NAMALWA (cell line): Measurements from ENCODE around the gene ALOXE3.

ENCODE experiments used
- DNase-seq: peaks from one replicate; pipeline ENCODE4 v3.0.0-alpha.2; 2015; ENCODE audit warnings: low spot score

ALOXE3 gene

DNA sequence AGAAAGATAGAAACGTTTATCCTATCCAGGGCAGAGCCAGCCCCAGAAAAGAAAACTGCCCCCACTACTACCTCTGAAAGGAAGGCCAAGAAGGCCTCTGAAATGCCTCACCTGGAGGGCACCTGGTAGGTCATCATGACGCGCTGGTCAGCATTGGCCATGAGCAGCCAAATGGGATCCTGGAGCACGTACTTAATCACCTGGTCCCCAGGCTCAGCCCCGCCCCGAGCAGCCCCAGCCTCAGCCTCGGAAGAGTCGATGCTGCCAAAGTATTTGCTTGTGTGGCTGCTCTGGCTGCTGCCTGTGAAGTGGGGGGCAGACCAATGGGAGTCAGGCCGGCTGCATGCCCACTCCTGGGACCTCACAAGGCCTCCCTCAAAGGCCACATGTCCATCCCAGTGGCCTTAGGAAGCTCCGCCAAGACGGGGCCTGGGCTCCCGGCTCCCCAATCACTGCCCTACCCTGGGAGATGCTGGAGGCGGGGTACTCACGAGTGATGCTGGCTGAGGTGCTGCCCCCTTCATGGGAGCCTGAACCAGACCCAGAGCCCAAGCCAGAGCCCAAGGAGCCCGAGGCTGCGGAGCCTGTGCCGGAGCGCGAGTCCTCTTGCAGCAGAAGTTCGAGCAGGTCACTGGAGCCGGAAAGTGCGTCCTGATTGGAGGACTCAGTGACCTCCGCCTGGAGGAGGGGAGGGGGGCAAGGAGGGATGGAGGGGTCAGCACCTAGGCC is 24.0 kb upstream of the ALOXE3 start:
- no peak for DNase-seq

DNA sequence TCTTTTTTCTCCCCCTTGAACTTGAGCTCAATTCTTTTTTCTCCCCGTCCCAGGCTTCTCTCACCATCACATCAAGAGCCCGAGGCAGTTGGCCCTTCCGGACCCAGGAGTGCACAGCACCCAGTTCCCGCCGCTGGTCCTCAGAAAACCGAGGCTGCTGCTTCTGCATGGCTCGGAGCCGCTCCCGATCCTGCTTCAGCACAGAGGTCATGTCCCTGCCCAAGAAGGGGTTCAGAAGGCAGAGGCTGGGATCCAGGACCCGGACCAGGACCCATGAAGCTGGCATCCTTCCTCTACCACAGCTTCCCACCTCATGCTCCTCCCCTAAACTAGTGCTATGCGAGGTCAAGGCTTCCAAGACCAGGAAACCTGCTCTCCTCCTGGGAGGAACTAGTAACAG is 23.4 kb upstream of the ALOXE3 start:
- DNase-seq: no peak

DNA sequence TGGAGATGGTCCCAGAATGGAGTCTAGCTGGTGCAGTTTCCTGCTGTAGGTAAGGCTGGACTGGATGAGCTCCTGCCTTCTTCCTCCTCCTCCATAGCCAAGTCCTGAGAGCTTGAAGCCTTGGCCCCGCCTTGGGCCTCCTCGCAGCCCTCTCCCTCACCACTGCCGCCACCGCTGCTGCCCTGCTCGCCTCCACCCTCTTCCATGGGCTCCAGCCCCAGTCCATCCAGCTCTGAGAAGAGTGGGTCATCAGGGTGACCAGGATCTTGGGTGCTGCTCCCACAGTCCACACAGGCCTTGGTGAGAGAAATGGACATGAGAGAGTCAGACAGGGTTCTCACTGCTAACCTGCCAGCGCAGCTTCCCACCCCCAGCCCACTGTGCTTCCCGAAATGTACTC is 22.7 kb upstream of the ALOXE3 start:
- no peak for DNase-seq

DNA sequence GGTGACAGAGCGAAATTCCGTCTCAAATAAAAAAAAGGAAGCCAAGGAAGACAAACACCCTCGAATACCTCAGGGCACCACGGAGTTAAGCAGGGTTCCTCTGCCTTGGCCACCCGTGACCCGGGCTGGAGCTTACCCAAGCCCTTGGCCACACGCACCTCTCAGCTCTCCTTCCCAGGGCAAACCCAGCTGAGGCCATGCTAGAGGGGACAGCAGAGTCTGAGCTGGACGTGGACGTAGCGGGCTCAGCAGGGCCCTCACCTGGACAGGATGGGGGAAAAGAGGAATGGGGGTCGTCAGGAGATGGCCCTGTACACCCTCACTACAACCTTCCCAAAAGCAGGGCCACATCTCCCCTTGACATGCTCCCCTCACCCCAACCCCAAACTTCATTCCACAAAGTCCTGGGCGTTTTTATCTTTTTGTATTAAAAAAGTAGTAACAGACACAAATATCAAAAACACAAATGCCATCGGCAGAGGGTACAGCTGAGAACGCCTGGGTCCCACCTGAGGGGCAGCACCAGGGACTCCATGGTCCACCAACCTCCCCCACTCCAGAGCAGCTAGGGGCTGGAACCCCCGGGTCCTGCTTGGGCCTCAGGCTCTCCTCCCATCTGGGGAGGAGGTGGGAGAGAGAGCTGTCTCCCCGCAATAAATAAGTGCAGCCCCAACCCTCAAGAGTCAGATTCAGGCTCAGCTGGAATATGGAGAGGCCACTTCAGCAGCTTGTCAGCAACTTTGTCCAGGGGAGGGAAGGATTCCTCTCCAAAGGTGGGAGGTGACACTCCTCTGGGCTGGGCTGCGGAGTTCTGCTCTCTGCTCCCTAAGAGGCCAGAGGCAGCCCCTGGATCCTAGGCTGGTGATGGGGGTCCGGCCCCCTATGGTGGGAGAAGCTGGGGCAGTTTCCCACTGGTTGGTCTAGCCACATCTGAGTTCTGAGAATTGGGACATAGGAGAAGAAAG is 22.0 kb upstream of the ALOXE3 start:
- no peak for DNase-seq

DNA sequence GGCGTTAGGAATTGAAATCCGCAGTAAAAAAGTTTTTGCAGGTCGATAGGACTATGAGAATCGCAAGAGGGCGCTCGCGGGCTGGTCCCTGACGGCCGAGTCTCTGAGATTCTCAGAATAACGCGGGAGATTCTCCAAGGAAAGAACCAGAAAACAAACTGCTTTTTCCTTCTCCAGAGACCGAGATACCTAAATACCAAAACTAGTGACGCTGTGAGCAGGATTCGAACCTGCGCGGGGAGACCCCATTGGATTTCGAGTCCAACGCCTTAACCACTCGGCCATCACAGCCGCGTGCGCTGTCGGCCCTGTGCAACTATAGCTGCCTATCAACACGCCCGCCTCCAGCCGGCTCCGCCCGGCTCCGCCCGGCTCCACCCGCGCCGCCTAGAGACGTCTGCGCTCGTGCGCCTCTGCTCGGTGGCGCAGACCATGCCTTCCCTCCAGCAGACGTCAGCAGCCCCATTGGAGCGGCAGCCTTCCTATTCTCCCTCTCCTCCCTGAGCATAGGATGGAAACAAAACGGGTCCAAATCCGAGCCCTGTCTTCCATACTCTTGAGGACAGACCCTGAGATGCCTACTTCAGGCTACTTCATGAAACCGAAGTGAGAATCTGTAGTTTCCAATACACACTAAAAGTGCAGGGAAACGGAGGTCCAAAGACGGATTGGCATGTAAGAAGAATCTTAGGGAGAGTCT is 20.5 kb upstream of the ALOXE3 start:
- DNase-seq: peak; percentile 94

DNA sequence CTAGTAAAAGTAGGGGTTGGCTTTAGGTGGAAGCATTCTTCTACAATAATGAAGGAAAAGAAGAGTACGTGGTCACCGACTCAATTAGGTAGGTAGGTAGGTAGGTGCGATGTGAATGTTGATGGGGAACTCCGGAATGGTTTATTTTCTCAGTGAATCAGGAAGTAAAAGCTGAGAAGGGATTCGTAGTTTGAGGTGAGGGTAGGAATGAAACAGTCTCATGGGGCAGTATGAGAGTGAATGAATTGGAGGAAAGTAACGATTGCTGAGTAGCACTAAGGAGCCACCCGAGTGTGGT is 20.0 kb upstream of the ALOXE3 start:
- DNase-seq: no peak

DNA sequence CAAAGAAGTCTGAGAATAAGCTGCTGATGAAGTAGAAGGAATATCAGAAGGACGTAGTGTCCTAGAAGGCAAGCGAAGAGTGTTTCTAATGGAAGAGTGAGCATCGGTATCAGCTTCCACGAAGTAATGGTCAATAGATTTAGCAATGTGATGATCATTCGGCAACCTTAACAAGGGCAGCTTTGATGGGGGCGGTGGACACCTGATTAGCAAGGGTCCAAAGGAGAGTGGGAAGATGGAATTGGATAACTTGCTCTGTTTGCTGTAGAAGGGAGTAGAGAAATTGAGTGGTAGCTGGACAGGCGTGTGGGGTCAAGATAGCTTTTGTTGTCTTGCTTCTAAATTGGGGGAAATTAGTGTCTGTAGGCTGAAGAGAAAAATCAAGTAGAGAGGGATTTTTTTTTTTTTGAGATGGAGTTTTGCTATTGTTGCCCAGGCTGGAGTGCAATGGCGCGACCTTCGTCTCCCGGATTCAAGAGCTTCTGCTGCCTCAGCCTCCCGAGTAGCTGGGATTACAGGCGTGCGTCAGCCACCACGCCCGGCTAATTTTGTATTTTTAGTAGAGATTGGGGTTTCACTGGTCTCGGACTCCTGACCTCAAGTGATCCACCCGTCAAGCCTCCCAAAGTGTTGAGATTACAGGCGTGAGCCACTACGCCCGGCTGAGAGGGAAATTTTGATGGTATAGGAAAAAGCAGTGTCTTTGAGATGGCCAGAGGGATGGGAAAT is 19.5 kb upstream of the ALOXE3 start:
- DNase-seq: no peak

DNA sequence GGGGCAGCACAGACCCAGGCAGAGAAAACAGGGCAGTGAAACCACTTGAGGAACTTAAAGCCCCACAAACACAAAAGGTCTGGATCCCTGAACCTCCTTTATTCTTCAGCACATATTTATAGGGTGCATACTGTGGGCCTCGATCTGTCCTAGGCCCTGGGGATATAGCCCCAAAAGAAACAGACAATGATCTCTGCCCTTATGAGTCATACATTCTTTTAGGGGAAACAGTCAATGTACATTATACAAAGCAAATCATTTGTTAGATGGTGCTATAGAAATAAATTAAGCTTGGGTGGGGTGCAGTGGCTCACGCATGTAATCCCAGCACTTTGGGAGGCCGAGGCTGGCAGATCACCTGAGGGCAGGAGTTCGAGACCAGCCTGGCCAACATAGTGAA is 15.6 kb upstream of the ALOXE3 start:
- no peak for DNase-seq

DNA sequence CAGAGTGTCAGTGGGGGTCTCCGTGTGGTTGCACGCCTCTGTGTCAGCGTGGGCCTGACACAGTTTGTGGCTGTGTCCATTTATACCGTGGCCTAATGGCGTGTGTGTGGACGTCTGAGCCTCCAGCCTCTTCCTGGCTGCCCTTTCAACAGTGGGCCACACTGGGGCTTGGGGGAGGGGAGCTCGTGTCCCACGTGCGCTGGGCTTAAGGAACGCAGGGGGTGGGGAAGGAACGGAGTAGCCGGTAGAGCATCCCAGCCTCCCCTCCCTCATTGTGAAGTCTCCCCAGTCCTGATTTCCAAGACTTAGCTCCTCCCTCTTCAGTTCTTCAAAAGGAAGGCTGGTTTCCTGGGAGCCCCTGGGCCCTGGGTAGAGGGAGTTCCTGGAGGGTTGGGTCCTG is 15.1 kb upstream of the ALOXE3 start:
- DNase-seq: no peak

DNA sequence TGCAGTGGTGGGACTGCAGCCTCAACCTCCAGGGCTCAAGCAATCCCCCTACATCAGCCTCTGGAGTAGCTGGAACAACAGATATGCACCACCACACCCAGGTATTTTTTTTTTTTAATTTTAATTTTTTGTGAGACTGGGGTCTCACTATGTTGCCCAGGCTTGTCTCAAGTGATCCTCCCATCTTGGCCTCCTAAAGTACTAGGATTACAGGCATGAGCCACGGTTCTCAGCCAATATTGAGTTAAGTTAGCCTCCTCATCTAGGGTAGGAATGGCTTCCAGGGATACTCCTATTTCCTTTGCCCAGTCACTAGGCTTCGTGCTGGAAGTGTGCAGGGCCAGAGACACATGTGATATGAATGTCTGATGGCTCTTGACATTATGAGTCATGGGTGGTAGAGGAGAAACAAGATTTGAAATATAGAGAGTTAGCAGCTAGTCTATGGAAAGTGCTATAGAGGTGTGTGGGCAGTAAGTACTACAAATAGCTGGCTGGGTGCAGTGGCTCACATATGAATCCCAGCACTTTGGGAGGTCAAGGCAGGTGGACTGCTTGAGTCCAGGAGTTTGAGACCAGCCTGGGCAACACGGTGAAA is 13.6 kb upstream of the ALOXE3 start:
- no peak for DNase-seq

DNA sequence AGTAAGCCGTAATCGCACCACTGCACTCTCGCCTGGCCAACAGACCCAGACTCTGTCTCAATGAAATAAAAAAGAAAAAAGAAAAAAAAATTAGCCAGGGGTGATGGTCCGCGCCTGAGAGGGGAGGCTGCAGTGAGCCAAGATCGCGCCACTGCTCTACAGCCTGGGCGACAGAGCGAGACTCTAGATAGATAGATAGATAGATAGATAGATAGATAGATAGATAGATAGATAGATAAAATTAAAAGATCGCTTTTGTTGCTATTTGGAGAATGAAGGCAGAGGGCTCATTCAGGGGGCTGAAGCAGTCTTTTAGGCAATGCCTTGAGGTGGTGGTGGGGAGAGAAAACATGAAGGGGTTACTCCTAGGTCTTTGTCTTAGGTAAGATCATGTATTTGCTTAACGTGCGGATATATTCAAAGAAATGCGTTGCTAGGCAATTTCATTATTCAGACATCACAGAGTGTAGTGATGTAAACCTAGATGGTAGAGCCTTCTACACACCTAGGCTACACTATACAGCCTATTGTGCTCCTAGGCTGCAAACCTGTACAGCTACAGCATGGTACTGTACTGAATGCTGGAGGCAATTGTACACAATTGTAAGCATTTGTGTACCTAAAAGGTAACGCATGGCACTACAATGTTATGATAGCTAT is 9.9 kb upstream of the ALOXE3 start:
- DNase-seq: no peak

DNA sequence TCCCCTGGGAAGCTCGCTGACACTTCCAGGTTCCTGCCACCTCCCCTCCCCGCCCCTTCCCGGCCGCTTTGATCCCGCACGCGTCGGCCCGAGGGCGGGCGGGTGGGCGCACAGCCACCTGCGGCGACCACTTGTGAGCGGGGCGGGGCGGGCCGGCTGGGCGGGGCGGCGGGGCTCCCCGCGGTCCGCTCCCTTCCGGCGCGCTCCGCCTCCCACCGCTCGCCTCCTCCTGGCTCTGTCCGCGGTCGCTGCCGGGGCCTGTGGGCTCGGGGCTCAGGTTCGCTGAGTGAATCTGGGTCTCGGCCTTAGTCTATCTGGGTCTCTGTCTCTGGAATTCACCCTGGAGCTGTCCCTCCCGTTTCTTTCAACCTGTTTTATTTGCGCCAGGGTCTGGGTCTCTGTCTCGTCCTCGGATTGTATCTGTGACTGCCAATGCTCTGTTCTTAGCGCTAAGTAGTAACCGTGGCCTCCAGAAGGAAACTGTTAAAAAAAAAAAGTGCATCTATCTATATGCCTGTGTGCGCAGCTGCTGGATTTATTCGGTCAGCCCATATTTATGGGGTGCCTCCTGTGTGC is 8.3 kb upstream of the ALOXE3 start:
- DNase-seq: peak; percentile 63

DNA sequence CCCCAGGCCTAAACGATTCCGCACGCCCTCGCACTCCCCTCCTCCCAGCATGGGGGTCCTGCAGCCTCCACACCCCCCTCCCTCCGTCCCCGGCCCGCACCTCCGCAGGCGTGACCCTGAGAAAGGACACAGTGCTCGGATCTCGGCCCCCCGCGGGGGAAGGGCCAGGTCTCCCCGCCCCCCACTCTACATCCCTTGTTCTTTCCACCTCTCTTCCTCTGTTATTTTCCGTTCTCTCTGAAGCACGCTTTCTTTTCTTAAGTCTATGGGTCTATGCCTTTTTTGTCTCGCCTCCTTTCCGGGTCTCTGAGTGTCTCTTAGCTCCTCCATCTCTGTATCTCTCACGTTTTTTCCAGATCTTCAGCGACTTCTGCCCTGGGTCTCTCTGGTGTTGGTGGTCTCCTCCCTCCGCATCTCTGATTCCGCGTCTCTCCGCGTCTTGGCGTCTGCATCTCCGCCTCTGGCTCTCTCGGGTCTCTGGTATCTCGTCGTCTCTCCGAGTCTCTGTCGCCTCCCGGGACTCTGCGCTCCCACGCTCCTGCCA is 7.7 kb upstream of the ALOXE3 start:
- peak; percentile 55 for DNase-seq

DNA sequence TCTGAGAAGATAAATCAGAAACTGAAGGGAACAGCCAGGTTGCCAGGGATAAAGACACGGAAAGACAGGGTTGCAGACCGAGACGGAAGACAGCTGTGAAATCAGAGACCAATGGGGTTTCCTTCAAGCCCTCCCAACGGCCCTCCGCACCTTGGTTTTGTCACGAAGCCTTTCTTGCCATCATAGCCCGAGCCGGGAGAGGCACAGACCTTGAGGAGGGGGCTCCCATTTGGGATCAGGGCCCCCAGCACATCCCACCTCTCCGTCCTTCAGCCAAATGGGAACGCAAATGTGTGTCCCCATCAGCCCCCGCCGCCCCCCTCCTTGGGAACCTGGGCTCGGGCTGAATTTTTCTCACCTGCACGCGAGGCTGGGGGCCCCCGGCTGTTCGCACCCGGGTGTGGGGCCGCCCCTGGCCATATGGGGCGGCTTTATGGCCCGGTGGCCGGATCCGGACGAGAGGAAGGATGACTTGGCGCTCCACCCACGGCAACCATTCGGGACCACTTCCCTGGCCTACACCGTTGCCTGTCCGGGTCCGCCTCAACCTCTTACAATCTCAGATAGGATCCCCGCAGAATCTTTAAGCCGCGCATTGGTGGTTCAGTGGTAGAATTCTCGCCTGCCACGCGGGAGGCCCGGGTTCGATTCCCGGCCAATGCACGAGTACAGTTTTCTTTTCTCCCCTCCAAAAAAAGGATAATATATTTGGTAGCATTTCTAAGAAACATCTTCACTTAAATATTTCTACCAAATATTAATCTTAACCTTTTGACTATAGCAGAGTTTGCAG is 7.0 kb upstream of the ALOXE3 start:
- peak; percentile 80 for DNase-seq

DNA sequence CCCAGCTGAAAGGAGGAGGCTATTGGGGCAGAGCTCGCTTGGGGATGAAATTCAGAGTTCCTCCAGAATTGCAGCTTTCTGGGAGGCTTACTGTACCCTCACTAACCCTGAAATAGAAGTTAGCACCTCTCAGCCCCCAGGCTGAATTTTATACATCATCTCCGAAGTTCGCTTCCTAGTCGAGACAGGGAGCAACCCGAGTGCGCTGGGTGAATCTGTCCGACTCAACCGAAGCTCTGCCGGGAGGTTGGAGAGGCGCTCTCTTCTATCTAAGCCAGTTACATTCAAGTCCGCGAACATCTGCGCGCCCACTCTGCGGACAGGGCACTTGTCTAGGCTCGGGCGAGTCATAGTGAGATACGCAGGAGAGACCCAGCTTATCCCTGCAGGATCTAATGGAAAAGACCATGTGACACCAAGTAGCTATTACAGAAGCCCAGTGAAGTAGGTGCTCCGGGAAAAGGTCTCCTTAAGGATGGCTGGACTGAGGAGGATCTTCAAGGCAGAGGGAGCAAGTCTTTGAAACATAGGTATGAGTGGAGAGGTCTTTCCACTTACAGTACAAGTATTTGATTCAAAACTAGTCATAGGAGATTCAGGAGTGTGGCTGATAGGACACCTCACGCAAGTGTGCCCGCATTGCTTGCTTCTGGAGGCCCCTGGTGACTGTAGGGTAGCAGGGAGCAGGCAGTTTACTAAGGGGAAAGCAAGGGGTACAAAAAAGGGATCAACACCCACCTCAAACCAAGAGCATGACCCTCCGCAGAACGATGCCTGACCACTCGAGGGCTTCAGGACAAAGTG is 6.2 kb upstream of the ALOXE3 start:
- DNase-seq: peak; percentile 41

DNA sequence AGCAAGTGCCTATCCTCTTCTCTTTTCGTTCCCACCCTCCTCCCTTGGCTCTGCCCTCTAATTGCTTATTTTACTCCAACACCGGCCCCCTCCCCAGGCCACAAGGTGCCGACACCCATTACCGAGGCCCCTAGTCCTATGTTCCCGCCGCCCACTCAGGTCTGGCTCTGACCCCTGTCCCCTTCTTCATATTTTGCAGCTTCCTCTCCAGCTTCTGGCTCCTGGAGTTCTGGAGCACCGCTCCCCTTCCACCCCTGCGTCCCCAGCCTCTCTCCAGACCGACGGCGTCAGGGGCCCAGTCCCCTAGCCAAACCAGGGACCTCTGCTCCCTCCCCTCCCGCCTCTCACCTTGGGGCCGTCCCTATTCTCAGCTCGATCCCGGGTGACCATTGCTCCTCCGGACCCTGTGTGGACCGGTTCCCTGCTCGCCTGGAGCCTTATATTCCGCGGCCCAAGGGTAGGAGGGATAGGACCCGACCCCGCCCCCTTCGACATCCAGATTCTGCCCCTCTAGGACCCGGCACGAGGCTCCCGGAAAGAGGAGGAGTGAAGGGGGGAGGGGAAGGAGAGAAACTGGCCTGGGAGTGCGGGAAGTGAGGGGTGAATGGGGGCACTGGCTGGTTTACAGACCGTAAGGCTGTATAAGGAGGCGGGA is 5.5 kb upstream of the ALOXE3 start, which contains the start of gene HES7:
TSS of gene HES7 (minus strand) at position 412 of the 655 bp plus-strand sequence. CDS start at position 390, 22 bp downstream.
- no peak for DNase-seq

DNA sequence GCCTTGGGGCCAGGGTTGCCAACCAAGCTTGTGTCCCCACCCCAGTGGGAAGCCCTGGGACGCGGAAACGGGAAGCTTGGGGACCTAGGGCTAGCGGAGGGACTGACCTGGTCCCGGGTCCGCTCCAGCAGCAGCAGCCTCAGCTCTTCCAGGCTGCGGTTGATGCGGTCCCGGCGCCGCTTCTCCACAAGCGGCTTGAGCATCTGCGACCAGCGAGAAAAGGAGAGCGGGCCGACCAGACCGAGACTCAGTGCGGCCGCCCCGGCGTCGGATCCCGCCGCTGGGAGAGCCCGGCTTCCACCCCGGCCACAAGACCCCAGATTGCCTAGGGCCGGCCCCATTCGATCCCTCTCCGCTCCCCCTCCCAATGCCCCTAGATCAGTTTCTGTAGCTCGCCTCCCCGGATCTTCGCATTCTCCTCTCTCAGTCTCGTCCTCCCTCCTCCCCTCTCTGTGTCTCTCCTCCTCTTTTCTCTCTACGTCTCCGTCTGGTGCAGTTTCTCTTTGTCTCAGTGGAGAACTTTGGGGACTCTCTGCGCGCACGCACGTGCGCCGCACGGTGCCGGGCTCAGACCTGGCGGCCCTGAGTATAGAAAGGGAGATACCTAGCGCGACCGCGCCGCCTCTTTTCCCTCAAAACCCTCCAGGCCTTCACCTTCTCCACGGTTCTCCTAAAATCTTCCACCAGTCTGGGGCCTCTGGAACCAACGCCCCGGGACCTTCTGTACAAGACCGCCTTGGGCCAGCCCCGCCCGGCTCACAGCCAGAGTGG is 4.8 kb upstream of the ALOXE3 start:
- peak; percentile 27 for DNase-seq
